Epithelial cell of esophagus (primary cell): ENCODE measurements around the gene ARIH2.

Experiments used
- DNase-seq: peaks from one replicate; pipeline ENCODE4 v3.0.0; 2010; ENCODE audit warnings: low read depth
- H3K4me3 ChIP-seq: 2 replicates; pipeline ENCODE4 v1.5.1; 2011; ENCODE audit warnings: mild to moderate bottlenecking, low read length, control low read depth
- TF ChIP-seq, protein P1 (sequence below): IDR thresholded peaks from 2 replicates; pipeline ENCODE4 v1.5.1; 2011; ENCODE audit warnings: low read depth, mild to moderate bottlenecking, low read length, control low read depth, inconsistent platforms; ENCODE audit not compliant: insufficient read depth; ENCODE audit errors: missing control alignments

ARIH2 gene

DNA sequence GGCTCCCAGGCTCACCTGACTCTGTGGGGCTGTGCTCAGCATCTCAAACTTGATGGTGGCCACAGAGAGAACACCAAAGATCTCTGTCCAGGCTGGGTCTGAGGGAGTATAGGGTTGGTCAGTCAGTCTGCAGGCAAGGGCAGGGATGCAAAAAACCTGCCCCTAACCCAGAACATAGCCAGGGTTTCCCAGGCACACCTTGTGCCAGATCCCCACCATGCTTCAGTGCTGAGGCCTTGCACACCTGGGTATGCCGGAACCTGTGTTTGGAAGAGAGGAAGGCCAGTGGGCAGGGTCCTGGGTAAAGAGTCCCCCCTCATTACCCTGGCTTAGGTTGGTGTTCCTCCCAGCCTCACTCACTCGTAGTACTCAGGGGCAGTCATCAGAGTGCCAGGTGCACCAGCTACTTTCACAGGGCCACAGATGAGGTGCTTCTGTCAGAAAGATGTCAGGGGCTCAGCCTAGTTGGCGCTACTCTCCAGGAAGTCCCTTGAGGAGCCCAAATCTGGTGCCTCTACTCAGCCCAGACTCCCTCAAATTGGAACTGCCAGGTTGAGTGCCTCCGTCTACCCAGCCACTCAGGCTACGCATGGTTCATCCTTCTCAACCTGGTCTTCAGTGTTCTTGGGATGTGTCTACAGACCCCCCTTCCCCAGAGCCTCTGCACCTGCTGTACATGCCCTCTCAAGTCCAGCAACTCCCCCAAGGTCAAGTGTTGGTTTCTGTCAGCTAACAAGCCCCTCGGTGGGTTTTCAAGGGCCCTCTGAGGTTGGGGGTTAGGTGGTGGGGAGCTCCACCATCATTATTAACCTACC, 98.0 kb downstream of the ARIH2 start:
- no peak overlapping the region for H3K4me3 ChIP-seq
- TF ChIP-seq, protein P1, sequence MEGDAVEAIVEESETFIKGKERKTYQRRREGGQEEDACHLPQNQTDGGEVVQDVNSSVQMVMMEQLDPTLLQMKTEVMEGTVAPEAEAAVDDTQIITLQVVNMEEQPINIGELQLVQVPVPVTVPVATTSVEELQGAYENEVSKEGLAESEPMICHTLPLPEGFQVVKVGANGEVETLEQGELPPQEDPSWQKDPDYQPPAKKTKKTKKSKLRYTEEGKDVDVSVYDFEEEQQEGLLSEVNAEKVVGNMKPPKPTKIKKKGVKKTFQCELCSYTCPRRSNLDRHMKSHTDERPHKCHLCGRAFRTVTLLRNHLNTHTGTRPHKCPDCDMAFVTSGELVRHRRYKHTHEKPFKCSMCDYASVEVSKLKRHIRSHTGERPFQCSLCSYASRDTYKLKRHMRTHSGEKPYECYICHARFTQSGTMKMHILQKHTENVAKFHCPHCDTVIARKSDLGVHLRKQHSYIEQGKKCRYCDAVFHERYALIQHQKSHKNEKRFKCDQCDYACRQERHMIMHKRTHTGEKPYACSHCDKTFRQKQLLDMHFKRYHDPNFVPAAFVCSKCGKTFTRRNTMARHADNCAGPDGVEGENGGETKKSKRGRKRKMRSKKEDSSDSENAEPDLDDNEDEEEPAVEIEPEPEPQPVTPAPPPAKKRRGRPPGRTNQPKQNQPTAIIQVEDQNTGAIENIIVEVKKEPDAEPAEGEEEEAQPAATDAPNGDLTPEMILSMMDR: no peak
- DNase-seq: no peak

DNA sequence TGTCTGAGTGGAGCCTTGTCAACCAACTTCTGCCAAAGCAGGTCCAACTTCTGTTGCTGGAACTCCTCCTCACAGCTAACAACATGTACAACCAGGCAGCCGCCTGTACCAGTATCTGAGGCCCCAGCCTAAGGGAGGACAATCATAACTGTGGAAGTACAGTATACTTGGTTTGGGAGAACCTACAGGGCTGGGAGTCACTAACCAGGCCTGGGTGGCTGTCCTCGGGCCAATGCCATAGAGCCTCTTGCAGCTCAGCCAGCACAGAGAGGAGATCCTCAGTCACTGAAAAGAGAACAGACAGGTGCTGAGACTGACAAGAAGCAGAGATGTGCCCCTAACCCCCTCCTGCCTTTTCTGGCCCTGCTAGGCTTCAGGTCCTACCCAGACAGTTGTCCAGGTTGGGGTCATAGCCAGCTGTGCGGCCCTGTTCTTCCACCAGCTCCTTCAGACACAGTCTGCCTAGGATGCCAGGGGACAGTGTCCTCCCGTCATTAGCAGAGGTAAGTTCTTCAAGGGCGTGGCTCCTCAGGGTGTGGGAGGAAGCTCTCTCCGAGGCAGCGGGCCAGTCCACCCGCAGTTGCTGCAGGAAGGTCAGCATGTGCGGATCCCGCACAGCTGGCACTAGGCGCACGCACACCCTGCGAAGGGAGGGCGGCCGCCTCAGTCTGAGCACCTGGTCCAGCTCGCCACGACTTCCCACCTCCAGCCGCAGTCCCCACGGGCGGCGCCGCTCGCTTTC, 98.8 kb downstream of the ARIH2 start:
- TF ChIP-seq, protein P1: no peak
- H3K4me3 ChIP-seq: peak overlapping the region; percentile 72
- DNase-seq: peak; percentile 34

DNA sequence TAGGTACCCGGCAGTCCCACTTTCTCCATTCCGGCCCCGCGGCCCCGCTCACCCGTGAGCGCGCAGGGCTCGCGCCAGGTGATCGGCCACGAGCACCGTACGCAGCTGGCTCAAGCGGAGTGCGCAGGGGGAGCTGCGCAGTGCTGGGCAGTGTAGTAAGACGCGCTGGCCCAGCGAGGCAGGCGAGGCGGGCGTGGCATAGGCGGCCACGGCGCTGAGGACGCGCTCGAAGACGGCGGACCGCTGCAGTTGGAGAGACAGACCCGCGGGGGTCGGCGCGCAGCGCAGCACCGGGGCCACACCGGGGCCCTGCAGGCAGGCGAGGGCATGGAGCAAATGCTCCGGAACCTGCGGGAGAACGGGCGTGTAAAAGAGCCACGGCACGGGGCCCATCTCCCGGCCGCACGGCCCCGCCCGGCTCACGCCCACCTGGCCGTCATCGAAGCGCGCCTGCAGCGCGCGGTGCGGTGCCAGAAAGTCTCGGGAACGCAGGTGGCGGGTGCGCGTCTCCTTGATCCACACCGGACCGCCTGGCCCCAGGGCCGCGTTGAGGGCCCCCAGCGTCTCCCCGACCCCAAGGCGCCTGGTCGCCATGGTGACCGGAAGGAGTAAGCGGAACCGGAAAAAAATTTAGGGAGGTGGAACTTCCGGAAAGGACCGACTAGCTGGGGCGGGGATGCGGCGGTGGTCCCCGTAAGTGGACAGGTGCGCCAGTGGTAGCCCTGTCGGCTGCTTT, 99.5 kb downstream of the ARIH2 start, which contains the start of gene DALRD3:
DALRD3 (minus strand) TSS at position 610 of the 736 bp plus-strand sequence; CDS start at position 594, 16 bp downstream.
- TF ChIP-seq, protein P1: no peak
- peak; percentile 66 for DNase-seq
- H3K4me3 ChIP-seq: peak within 1 kb of the TSS; percentile 72

DNA sequence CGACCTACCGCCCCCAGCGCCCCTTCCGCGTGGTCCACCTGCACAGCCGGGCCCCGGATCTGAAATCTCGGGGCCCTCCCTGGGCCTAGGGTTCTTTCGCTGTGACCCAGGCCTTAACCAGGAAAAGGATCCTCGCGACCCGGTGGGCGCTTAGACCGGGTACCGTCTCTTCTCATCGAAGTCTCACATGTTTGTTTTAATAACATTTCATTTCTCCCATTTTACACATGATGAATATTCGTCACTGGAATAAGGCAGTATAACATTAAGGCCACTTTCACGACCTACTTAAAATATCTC, 100.0 kb downstream of the ARIH2 start:
- DNase-seq: no peak
- H3K4me3 ChIP-seq: peak overlapping the region; percentile 72
- TF ChIP-seq, protein P1: no peak

DNA sequence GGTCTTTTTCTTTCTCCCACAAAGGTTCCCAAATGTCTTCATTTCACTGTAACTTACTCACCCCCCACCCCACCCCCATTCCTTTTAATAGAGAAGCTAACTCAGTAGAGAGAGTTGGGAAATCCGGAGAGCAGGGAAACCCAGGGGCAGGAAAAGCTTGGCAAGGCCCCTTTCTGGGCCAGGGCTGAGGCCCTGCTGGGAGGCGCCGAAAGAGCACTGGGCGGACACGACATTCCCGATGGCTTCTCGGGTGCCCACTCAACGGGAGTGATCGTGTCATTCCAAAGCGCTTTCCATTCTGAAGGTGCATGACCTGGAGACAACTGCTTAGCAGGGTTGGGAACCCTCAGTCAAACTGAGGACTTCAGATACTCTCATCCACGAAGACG, 101.3 kb downstream of the ARIH2 start:
- peak overlapping the region; percentile 85 for H3K4me3 ChIP-seq
- TF ChIP-seq, protein P1: no peak
- peak; percentile 50 for DNase-seq

DNA sequence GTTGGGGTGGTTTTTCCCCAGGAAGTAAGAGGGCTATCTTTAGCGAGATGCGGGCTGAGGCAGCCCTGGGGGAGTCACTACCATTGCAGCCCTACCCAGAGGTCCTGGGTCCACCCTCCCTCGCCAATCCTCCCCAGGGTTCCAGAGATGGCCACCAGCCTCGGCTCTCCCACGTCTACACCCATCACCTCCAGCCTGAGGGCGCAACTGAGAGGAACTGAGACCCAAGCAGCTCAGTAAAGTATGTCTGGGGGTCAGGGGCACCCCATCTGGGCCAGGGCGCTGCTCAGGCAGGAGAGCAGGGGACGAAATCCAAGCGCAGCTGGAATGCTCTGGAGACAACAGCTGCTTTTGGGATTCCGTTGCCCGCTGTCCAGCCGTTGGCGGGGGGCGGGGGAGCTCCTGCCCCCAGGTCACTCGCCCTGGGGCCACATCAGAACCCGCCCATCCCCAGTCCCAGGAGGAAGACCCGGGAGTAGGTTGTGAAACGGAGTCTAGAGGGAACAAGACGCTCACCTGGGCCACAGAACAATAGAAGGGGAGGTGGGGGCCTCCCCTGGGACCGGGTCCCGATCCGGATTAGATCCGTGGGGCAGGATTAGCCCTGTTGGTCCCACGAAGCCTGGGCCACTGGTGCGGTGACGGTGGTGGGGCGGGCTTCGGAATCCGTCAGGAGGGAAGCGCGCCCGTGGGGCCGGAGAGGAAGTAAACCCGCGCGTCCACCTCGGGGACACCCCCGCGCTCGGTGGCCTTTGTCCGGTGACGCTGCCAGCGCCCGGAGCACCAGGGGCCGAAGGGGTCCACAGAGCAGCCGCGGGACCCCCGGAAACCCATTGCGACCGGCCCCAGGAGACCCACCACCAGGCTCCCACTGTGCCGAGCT, 101.9 kb downstream of the ARIH2 start:
- TF ChIP-seq, protein P1: no peak
- no peak for DNase-seq
- H3K4me3 ChIP-seq: peak overlapping the region; percentile 85
